ENCODE data around the gene CDH22. TPM values are rescaled to one million over a fixed set of nuclear protein-coding genes. Genes with fewer than 3 reads are reported as not detected.

The CDH22 gene
- total and polyA plus RNA-seq, 12 donors: 0.19 to 2.9 (median 0.97) TPM; not detected in 4

DNA sequence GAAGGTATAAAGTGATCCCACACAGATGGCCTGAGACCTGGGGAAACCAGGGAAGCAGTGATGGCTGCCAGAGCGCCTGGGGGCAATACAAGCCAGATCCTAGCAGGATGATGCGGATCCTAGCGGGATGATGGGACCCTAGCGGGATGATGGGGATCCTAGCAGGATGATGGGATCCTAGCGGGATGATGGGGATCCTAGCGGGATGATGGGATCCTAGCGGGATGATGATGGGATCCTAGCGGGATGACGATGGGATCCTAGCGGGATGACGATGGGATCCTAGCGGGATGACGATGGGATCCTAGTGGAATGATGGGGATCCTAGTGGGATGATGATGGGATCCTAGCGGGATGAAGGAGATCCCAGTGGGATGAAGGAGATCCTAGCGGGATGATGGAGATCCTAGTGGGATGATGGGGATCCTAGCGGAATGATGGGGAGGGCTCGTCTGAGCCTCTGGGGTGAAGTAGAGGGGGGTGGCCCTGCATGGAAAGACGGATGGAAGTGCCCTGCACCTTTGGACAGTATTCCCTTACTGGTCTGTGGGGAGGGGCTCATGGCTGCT, 44.2 kb upstream of the CDH22 start:
- DNase-seq: no peak

DNA sequence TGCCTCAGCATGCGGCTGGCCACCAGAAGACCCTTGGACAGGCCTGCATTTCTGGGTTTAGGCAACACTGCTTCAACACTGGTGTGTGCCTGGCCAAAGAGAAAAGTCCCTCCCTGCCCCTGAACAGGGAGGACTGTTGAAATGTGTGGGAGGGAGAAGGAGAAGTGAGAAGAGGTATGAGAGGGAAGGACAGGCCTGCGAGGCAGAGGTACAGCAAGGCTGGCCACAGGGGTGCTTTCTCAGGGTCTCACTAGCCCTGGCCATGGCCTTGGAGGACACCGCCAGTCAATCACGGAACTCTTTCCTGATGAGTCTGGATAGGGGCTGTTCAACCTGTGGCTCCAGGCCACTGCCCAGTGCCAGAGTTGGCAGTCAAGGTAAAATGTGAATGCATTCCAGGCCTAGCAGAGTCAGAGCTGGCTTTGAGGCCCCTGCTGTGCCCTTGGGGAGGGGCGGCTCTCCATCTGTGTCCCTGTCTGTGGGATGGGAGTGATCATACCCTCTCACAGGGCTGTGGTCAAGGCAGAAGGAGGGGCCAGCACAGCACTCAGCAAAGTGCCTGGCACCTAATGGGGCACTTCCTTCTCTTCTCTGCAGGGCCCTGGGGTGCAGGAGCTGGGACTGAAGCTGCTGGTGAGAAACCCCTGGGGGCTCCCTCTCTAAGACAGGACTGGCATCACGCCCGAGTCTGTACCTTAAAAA, 43.2 kb upstream of the CDH22 start:
- intact Hi-C loops (cut with DNase I): no loop called here
- TF ChIP-seq, protein P1, sequence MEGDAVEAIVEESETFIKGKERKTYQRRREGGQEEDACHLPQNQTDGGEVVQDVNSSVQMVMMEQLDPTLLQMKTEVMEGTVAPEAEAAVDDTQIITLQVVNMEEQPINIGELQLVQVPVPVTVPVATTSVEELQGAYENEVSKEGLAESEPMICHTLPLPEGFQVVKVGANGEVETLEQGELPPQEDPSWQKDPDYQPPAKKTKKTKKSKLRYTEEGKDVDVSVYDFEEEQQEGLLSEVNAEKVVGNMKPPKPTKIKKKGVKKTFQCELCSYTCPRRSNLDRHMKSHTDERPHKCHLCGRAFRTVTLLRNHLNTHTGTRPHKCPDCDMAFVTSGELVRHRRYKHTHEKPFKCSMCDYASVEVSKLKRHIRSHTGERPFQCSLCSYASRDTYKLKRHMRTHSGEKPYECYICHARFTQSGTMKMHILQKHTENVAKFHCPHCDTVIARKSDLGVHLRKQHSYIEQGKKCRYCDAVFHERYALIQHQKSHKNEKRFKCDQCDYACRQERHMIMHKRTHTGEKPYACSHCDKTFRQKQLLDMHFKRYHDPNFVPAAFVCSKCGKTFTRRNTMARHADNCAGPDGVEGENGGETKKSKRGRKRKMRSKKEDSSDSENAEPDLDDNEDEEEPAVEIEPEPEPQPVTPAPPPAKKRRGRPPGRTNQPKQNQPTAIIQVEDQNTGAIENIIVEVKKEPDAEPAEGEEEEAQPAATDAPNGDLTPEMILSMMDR (IDR thresholded peaks at IDR 0.05): no peak
- TF ChIP-seq POLR2A (IDR thresholded peaks at IDR 0.05): no peak
- H3K9me3 ChIP-seq (replicated peaks in 1 of 3): no peaks in the 10 kb centered on the region
- DNase-seq: peak in 6 of 7 donors; percentile 39 to 67 (median 54)
- WGBS, 4 donors: 38 to 69% (median 60%) methylated on average over 4 to 7 of the region's 7 CpGs
- H3K4me1 ChIP-seq (replicated peaks in 1 of 2): peaks cover 25 to 42% of the 10 kb centered on the region in 2 donors
- H3K27me3 ChIP-seq: no peaks in the 10 kb centered on the region
- H3K36me3 ChIP-seq (replicated peaks in 1 of 2): no peaks in the 10 kb centered on the region
- H3K27ac ChIP-seq: peak overlapping the region in 4 of 5 donors; percentile 36 to 88 (median 72)
- no peak overlapping the region for H3K4me3 ChIP-seq

More for the DNA sequence above, 44.2 kb upstream of the CDH22 start:
- Histone ChIP-seq H3K4me3 (no peak overlapping the region), H3K27me3 (no peaks in the 10 kb centered on the region), H3K4me1 (replicated peaks in 1 of 2) (peaks cover 33 to 51% of the 10 kb centered on the region in 2 donors), H3K36me3 (replicated peaks in 1 of 2) (no peaks in the 10 kb centered on the region), H3K9me3 (replicated peaks in 1 of 3) (no peaks in the 10 kb centered on the region), H3K27ac (peak overlapping the region in 1 of 5 donors; percentile 88)
- no peak for TF ChIP-seq POLR2A (IDR thresholded peaks at IDR 0.05)
- TF ChIP-seq, protein P1 (IDR thresholded peaks at IDR 0.05): no peak
- 86 to 91% (median 90%) methylated on average over 18 of the region's 18 CpGs for WGBS, 4 donors
- intact Hi-C loops (cut with DNase I): no loop called here

DNA sequence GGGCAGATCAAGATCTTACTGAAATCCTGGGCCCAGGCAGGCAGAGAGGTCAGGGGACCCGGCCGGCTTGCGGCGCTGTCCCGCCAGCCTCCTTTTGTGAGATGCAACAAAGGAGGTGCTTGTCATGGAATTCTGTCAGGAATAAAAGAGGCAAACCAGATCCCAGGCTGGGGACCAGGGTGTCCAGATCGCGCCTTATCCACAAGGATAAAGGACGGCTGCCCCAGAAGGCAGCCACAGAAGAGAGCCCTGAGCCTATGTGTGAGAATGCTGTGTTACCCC, 42.6 kb upstream of the CDH22 start:
- Histone ChIP-seq H3K36me3 (replicated peaks in 1 of 2) (no peaks in the 10 kb centered on the region), H3K27ac (peak overlapping the region in 4 of 5 donors; percentile 36 to 88 (median 72))

More for the DNA sequence above, 42.6 kb upstream of the CDH22 start:
- H3K4me3 ChIP-seq: no peak overlapping the region
- DNase-seq: no peak
- no peaks in the 10 kb centered on the region for H3K9me3 ChIP-seq (replicated peaks in 1 of 3)
- intact Hi-C loops (cut with DNase I): no loop called here
- H3K27me3 ChIP-seq: no peaks in the 10 kb centered on the region
- TF ChIP-seq, protein P1 (IDR thresholded peaks at IDR 0.05): no peak
- TF ChIP-seq POLR2A (IDR thresholded peaks at IDR 0.05): no peak
- WGBS, 4 donors: 72 to 83% (median 75%) methylated on average over 7 to 8 of the region's 8 CpGs
- peaks cover 20 to 36% of the 10 kb centered on the region in 2 donors for H3K4me1 ChIP-seq (replicated peaks in 1 of 2)

Data from adrenal gland (tissue), 12 donors.